K562 (cell line): ENCODE data around the gene KRT72. TPM values are rescaled to one million over a fixed set of nuclear protein-coding genes. Genes with fewer than 3 reads are reported as not detected.

Source experiments
- ATAC-seq: fragments of 200-7000 bp; cut with Tn5 transposase; 3 replicates; pipeline ENCODE4 v1.9.1; 2020; ENCODE audit warnings: moderate library complexity
- BruUV-seq: library from RNA; stranded (reverse); fragments of 400-500 nt; replicated peaks from 2 replicates; lab custom pipeline; 2021; lab: Mats Ljungman, UMichigan
- CTCF ChIA-PET: fragments of 300-600 bp; formaldehyde crosslinking; extraction: SDS; loops from one replicate; lab custom pipeline; 2021; ENCODE audit warnings: low intra/inter-chr PET ratio; lab: Yijun Ruan, JAX
- POLR2A ChIA-PET: fragments of 300-600, 350-650 bp; sonication (Branson Sonifier 250); formaldehyde crosslinking; extraction: SDS; loops from one replicate; lab custom pipeline; 2021; ENCODE audit warnings: antibody characterized with exemption, inconsistent platforms; lab: Yijun Ruan, JAX
- DNase-seq, 4 experiments: peaks; one replicate each; pipeline versions ENCODE4 v3.0.0 to v3.0.0-alpha.2; 2011 to 2018; ENCODE audit warnings: low spot score in 3 of 4, mixed read lengths in 3 of 4; ENCODE audit errors: extremely low read depth in 1 of 4
- FAIRE-seq: peaks from 2 replicates; lab custom pipeline; 2011; peaks lifted over from hg19 to GRCh38; lab: Jason Lieb, UNC
- H2AFZ ChIP-seq: 2 replicates; pipeline ENCODE4 v1.6.0; 2011; ENCODE audit warnings: low read depth, low read length, control low read depth, inconsistent platforms
- H3K27ac ChIP-seq: fragments of 200-600 bp; 3 replicates; pipeline ENCODE4 v1.8.0; 2011; ENCODE audit warnings: low read depth, mild to moderate bottlenecking, control low read depth, inconsistent platforms, low read length, moderate library complexity, mixed read lengths; ENCODE audit errors: extremely low read depth
- H3K27me3 ChIP-seq, 2 experiments: fragments of 300-600 bp in 1 of 2; 2 replicates in 1 of 2; 3 replicates in 1 of 2; pipeline versions ENCODE4 v1.6.0 to v1.8.0; 2011; ENCODE audit warnings: inconsistent platforms in 2 of 2, low read length in 2 of 2, mild to moderate bottlenecking in 1 of 2, mixed read lengths in 1 of 2, moderate library complexity in 1 of 2; ENCODE audit not compliant: control insufficient read depth in 2 of 2, insufficient read depth in 2 of 2
- H3K36me3 ChIP-seq: fragments of 300-600 bp; 3 replicates; pipeline ENCODE4 v1.8.0; 2011; ENCODE audit warnings: mild to moderate bottlenecking, low read length, inconsistent platforms; ENCODE audit not compliant: control insufficient read depth, insufficient read depth
- H3K4me1 ChIP-seq, 2 experiments: fragments of 200-600 bp in 1 of 2; replicated peaks in 1 of 2; 2 replicates in 1 of 2; 3 replicates in 1 of 2; pipeline versions ENCODE4 v1.5.1 to v1.8.0; 2011; ENCODE audit warnings: inconsistent platforms in 2 of 2, low read length in 2 of 2, mild to moderate bottlenecking in 1 of 2, mixed read lengths in 1 of 2, moderate library complexity in 1 of 2; ENCODE audit not compliant: control insufficient read depth in 2 of 2, insufficient read depth in 2 of 2
- H3K4me2 ChIP-seq: 2 replicates; pipeline ENCODE4 v1.6.1; 2011; ENCODE audit warnings: low read length, control low read depth, inconsistent platforms, mixed read lengths; ENCODE audit not compliant: insufficient read depth
- H3K4me3 ChIP-seq: fragments of 200-600 bp; sonication (generic), shearing (Covaris generic); 2 replicates; pipeline ENCODE4 v1.5.1; 2016; ENCODE audit warnings: control low read depth, inconsistent platforms
- H3K79me2 ChIP-seq: fragments of 200-600 bp; 3 replicates; pipeline ENCODE4 v1.8.0; 2011; ENCODE audit warnings: low read length, inconsistent platforms; ENCODE audit not compliant: control insufficient read depth, insufficient read depth
- H3K9ac ChIP-seq, 2 experiments: 2 replicates each; pipeline versions ENCODE4 v1.6.0 to v1.6.1; 2011; ENCODE audit warnings: low read depth in 2 of 2, low read length in 2 of 2, control low read depth in 1 of 2, inconsistent platforms in 1 of 2, mild to moderate bottlenecking in 1 of 2, mixed read lengths in 1 of 2; ENCODE audit not compliant: insufficient read depth in 1 of 2
- H3K9me1 ChIP-seq: one replicate; pipeline ENCODE4 v1.6.0; 2011; ENCODE audit warnings: inconsistent platforms, mild to moderate bottlenecking, low read length, moderate library complexity; ENCODE audit not compliant: control insufficient read depth, insufficient read depth
- H3K9me3 ChIP-seq: replicated peaks from 2 replicates; pipeline ENCODE4 v1.5.1; 2011; ENCODE audit warnings: low read depth, low read length, inconsistent platforms; ENCODE audit not compliant: control insufficient read depth, insufficient read depth
- H4K20me1 ChIP-seq: replicated peaks from 2 replicates; pipeline ENCODE4 v1.6.1; 2011; ENCODE audit warnings: low read length, inconsistent platforms, mixed read lengths; ENCODE audit not compliant: control insufficient read depth, insufficient read depth
- ARID1B ChIP-seq: fragments of 450-650 bp; IDR thresholded peaks from 2 replicates; pipeline ENCODE4 v1.6.1; 2016; ENCODE audit warnings: antibody characterized with exemption, mild to moderate bottlenecking, inconsistent platforms
- ATF6 ChIP-seq: sonication (generic); formaldehyde crosslinking; IDR thresholded peaks from 2 replicates; pipeline ENCODE4 v1.4.0; 2020; ENCODE audit warnings: mild to moderate bottlenecking, missing genetic modification reagents
- CAMTA2 ChIP-seq: fragments of 250-450 bp; sonication (Bioruptor Pico); conservative IDR thresholded peaks from 2 replicates; pipeline ENCODE4 v1.5.1; 2022
- CBX3 ChIP-seq, 2 experiments: IDR thresholded peaks; 1 replicate in 1 of 2; 2 replicates in 1 of 2; pipeline ENCODE4 v1.6.1; 2012; ENCODE audit warnings: inconsistent platforms in 2 of 2, low read length in 2 of 2, borderline replicate concordance in 1 of 2, control low read depth in 1 of 2
- L3MBTL2 ChIP-seq: fragments of 450-650 bp; IDR thresholded peaks from 2 replicates; pipeline ENCODE4 v1.6.1; 2016; ENCODE audit warnings: mild to moderate bottlenecking, moderate library complexity
- NCOA2 ChIP-seq, 2 experiments: fragments of 450-650 bp; IDR thresholded peaks; 2 replicates each; pipeline ENCODE4 v1.6.1; 2018; ENCODE audit warnings: mild to moderate bottlenecking in 2 of 2, moderate library complexity in 1 of 2; ENCODE audit not compliant: partially characterized antibody in 2 of 2
- NKRF ChIP-seq: fragments of 450-650 bp; IDR thresholded peaks from 2 replicates; pipeline ENCODE4 v1.6.1; 2016; ENCODE audit warnings: borderline replicate concordance
- PML ChIP-seq: IDR thresholded peaks from 2 replicates; pipeline ENCODE4 v1.6.1; 2012; ENCODE audit warnings: low read length, inconsistent platforms
- RAD51 ChIP-seq: fragments of 450-650 bp; IDR thresholded peaks from 2 replicates; pipeline ENCODE4 v1.7.1; 2016; ENCODE audit warnings: low read depth, mild to moderate bottlenecking, borderline replicate concordance
- SMAD4 ChIP-seq: fragments of 250-450 bp; sonication (Bioruptor Pico); conservative IDR thresholded peaks from 2 replicates; pipeline ENCODE4 v1.8.0; 2021; ENCODE audit warnings: inconsistent platforms, mild to moderate bottlenecking, moderate library complexity
- SRSF3 ChIP-seq: fragments of 200-400 bp; formaldehyde crosslinking; IDR thresholded peaks from 2 replicates; pipeline ENCODE4 v1.6.1; 2016; ENCODE audit warnings: mild to moderate bottlenecking, low read length, moderate library complexity; ENCODE audit not compliant: insufficient read depth
- TFE3 ChIP-seq: fragments of 450-650 bp; formaldehyde crosslinking; IDR thresholded peaks from 2 replicates; pipeline ENCODE4 v1.4.0; 2020; ENCODE audit warnings: mild to moderate bottlenecking, mixed read lengths
- XRCC4 ChIP-seq: IDR thresholded peaks from one replicate; pipeline ENCODE4 v1.6.1; 2011; ENCODE audit not compliant: insufficient read depth, insufficient read length; ENCODE audit errors: extremely low read depth
- ZBTB17 ChIP-seq: fragments of 450-650 bp; formaldehyde crosslinking; IDR thresholded peaks from 2 replicates; pipeline ENCODE4 v1.4.0; 2020; ENCODE audit warnings: mild to moderate bottlenecking
- ZBTB34 ChIP-seq: fragments of 250-450 bp; sonication (Bioruptor Pico); IDR thresholded peaks from 2 replicates; pipeline ENCODE4 v1.8.0; 2021; ENCODE audit warnings: mild to moderate bottlenecking, moderate library complexity
- ZBTB7A ChIP-seq: IDR thresholded peaks from 2 replicates; pipeline ENCODE4 v1.6.1; 2011; ENCODE audit warnings: low read depth, mild to moderate bottlenecking, low read length, moderate library complexity, borderline replicate concordance; ENCODE audit not compliant: control insufficient read depth
- ZFP30 ChIP-seq: fragments of 250-450 bp; sonication (Bioruptor Pico); IDR thresholded peaks from 2 replicates; pipeline ENCODE4 v1.8.0; 2022; ENCODE audit warnings: moderate library complexity, mild to moderate bottlenecking, inconsistent platforms, borderline replicate concordance
- in situ Hi-C: fragments of 300-500 bp; cut with MboI; formaldehyde crosslinking; loops from 4 replicates; pipeline ENCODE4 v1.15.0; 2018; ENCODE audit warnings: inconsistent platforms, mixed read lengths
- intact Hi-C: fragments of 100-400 bp; cut with micrococcal nuclease; formaldehyde crosslinking; loops from 2 replicates; pipeline ENCODE4 v1.14.2; 2022
- polyA plus RNA-seq, 8 experiments: library from polyadenylated mRNA; depleted of rRNA in 4 of 8; stranded (reverse) in 5 of 8; unstranded in 3 of 8; fragments of >200 nt; fragmentation: Nextera tagmentation in 2 of 8; fragmentation: Illumina TruSeq in 1 of 8; extraction: Ambion mirVana in 2 of 8; extraction: Trizol in 1 of 8; gene quantifications; 2 replicates each; pipeline versions ENCODE4 v1.2.1 to v1.2.3, GENCODE V29; 2011 to 2014; ENCODE audit warnings: inconsistent platforms in 1 of 8, missing spikeins in 1 of 8
- total RNA-seq, 7 experiments: library from RNA; depleted of rRNA in 6 of 7; stranded (reverse); fragments of >200 nt in 6 of 7; fragmentation: Illumina TruSeq in 2 of 7; extraction: Trizol in 2 of 7; gene quantifications; 2 replicates each; pipeline versions ENCODE4 v1.2.1 to v1.2.3, GENCODE V29; 2011 to 2021; ENCODE audit warnings: low replicate concordance in 1 of 7

Gene KRT72
- total and polyA plus RNA-seq, 9 of the 15 experiments (the other 6 are each of a cell fraction or from before 2014, with no cell fraction given) = not detected

GRCh38 chr12:52604859-52605258, 3.6 kb upstream of the KRT72 start:
- Histone ChIP-seq H3K27ac (no peak overlapping the region), H2AFZ (peak overlapping the region; percentile 60; the same call in 1 of the 2 replicates), H3K4me3 (no peak overlapping the region), H3K27me3 (peaks cover 0 to 23% of the 10 kb centered on the region in 2 experiments; a peak in 3 of 5 replicates), H3K36me3 (no peaks in the 10 kb centered on the region), H3K79me2 (no peaks in the 10 kb centered on the region), H3K4me1 (peaks cover 6 to 13% of the 10 kb centered on the region in 2 experiments; a peak in 3 of 5 replicates), H4K20me1 (no peaks in the 10 kb centered on the region), H3K9me3 (no peaks in the 10 kb centered on the region), H3K4me2 (peak overlapping the region; percentile 4; the same call in 1 of the 2 replicates), H3K9me1 (no peaks in the 10 kb centered on the region), H3K9ac (no peak overlapping the region)
- POLR2A ChIA-PET = no interaction called here
- ATAC-seq = peak; percentile 78
- CTCF ChIA-PET = no interaction called here
- BruUV-seq = no TSS peak
- in situ Hi-C loops = no loop called here
- intact Hi-C loops = no loop called here
- FAIRE-seq = no peak
- DNase-seq = peak; percentile 20 to 55 (median 48)
- no peak for TF ChIP-seq ZBTB7A
- TF ChIP-seq ZBTB34 (CRISPR knock-in tag) = no peak
- TF ChIP-seq ZBTB17 = no peak
- no peak for TF ChIP-seq SRSF3
- TF ChIP-seq L3MBTL2 = peak; percentile 46; the same call in 1 of the 2 replicates
- no peak for TF ChIP-seq XRCC4
- TF ChIP-seq CAMTA2 = no peak
- TF ChIP-seq ARID1B = no peak
- peak; percentile 94 for TF ChIP-seq TFE3 (CRISPR knock-in tag)
- no peak for TF ChIP-seq ATF6 (CRISPR knock-in tag)
- TF ChIP-seq RAD51 = peak; percentile 86
- no peak for TF ChIP-seq NKRF
- TF ChIP-seq ZFP30 (CRISPR knock-in tag) = no peak
- no peak for TF ChIP-seq PML
- no peak for TF ChIP-seq CBX3 (IDR thresholded peaks at IDR 0.05; ENCODE audit: borderline replicate concordance in 1 of 2, low read length in 2 of 2)
- no peak for TF ChIP-seq NCOA2 (IDR thresholded peaks at IDR 0.05; ENCODE audit: partially characterized antibody in 2 of 2)
- 0 out of 2 replicates have a peak, but pooled peaks have one; percentile 8 for TF ChIP-seq SMAD4
